Muscle of arm (tissue), 14 donors: ENCODE data around the gene AGAP2. TPM values are rescaled to one million over a fixed set of nuclear protein-coding genes. Genes with fewer than 3 reads are reported as not detected.
"Not testable (repeated sequence)": the region's sequence is repeated elsewhere in the genome, so short reads cannot be mapped to it uniquely, and the experiment has no call there.

ENCODE experiments used
- DNase-seq: peaks from one replicate; pipeline ENCODE4 v3.0.0-alpha.2; 2013
- long read RNA-seq, 11 donors: transcript quantifications; one replicate each; lab custom pipeline, GENCODE V29; 2026
- polyA plus RNA-seq, 12 donors: library from polyadenylated mRNA; unstranded; fragments of 120-200 nt; gene quantifications; one replicate each; pipeline ENCODE4 v1.2.1, GENCODE V29; 2013; ENCODE audit not compliant: insufficient read length in 12 of 12

AGAP2 gene
- 10 to 100 TPM in 3 of 12 donors, 1 to 10 TPM in 8, not detected in 1; 5.4 to 36.1 (median 8.7) TPM for polyA plus RNA-seq
- long read RNA-seq, donor 1 = 0 reads
- long read RNA-seq, donor 2 = 0 reads
- long read RNA-seq, donor 3, full-length matches to known transcripts = 1 of 1 reads
- long read RNA-seq, donor 3, partial matches to known transcripts = 0 of 1 reads
- long read RNA-seq, donor 3, other reads (novel, unspliced or antisense) = 0 of 1 reads
- long read RNA-seq, donor 4 = 0 reads
- long read RNA-seq, donor 5 = 0 reads
- long read RNA-seq, donor 6, full-length matches to known transcripts = 1 of 1 reads
- long read RNA-seq, donor 6, partial matches to known transcripts = 0 of 1 reads
- long read RNA-seq, donor 6, other reads (novel, unspliced or antisense) = 0 of 1 reads
- long read RNA-seq, donor 7 = 0 reads
- long read RNA-seq, donor 8, full-length matches to known transcripts = 1 of 85 reads
- long read RNA-seq, donor 8, partial matches to known transcripts = 69 of 85 reads
- long read RNA-seq, donor 8, other reads (novel, unspliced or antisense) = 15 of 85 reads
- long read RNA-seq, donor 9 = 0 reads
- long read RNA-seq, donor 10, full-length matches to known transcripts = 1 of 13 reads
- long read RNA-seq, donor 10, partial matches to known transcripts = 0 of 13 reads
- long read RNA-seq, donor 10, other reads (novel, unspliced or antisense) = 12 of 13 reads
- long read RNA-seq, donor 11, full-length matches to known transcripts = 2 of 2 reads
- long read RNA-seq, donor 11, partial matches to known transcripts = 0 of 2 reads
- long read RNA-seq, donor 11, other reads (novel, unspliced or antisense) = 0 of 2 reads

GRCh38 chr12:57738661-57739237 is at the start of gene AGAP2:
TSS of gene AGAP2 (minus strand) at chr12:57738742. CDS start at chr12:57738246, 496 bp downstream.
- no peak for DNase-seq

DNA sequence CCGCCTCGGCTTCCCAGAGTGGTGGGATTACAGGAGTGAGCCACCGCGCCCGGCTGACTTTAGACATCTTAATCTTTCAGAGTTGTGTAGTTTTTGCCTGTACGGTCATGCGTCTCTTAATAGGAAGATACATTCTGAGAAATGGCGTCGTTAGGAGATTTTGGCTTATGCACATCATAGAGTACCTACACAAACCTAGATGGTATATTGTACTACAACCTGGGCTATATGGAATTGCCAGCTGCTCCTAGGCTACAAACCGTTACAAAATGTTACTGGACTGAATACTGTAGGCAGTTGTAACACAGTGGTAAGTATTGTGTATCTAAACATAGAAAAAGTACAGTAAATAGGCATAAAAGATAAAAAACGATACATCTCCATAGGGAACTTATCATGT is 45.3 kb upstream of the AGAP2 start:
- no peak for DNase-seq

DNA sequence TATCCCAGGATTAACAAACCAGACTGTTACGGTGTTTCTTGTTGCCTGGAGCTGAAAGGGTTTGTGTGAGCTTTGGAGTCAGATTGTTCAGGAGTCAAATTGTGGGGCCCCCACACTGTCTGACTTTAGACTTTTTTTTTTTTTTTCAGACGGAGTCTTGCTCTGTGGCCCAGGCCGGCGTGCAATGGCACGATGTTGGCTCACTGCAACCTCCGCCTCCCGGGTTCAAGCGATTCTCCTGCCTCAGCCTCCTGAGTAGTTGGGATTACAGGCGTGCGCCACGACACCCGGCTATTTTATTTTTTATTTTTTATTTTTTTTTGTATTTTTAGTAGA is 44.9 kb upstream of the AGAP2 start:
- DNase-seq = no peak

- DNase-seq = peak; percentile 97
Observed at GRCh38 chr12:57782608-57783465, 44.3 kb upstream of the AGAP2 start, which contains the start of gene TSFM. TSS of gene TSFM (plus strand) at chr12:57782787. CDS start at chr12:57782802, 15 bp downstream.

DNA sequence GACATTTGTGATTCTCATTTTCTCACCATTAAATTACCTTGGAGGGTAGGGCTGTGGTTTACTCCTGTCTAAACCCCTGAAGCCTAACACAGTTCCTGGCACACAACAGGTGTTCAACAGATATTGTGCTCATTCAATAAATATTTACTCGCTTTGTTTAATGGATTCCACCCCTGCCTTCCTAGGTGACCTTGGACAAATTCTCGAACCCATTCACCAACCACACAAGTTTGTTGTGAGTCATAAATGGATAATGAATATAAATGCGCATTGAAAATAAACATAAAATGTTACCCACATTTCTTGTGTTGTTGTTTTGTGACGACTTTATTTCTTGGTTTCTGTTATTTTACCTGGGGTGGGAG is 43.7 kb upstream of the AGAP2 start:
- no peak for DNase-seq

GRCh38 chr12:57781801-57782200 is 43.3 kb upstream of the AGAP2 start:
- DNase-seq = no peak

- no peak for DNase-seq
Observed at GRCh38 chr12:57781244-57781643, 42.7 kb upstream of the AGAP2 start.

GRCh38 chr12:57780284-57780897 is 41.8 kb upstream of the AGAP2 start:
- DNase-seq = no peak

DNA sequence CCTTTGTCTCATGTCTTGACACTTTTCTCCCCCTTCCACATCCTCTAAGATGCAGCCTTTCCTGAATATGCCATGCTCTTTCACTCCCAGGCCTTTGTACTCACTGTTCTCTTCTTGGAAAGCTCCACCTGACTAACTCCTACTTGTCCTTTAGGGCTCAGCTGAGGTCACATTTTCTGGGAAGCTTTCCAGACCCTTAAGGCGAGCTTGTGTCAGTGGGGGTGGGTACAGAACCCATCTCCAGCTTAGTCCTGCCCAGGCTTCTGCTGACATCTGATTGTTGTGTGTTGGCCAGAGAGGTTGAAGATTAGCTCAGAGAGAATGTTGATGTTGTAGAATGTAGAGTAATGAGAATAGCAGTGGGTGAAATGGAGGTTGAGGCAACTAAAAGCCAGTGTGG is 41.2 kb upstream of the AGAP2 start:
- DNase-seq = no peak

- DNase-seq = no peak
Observed at GRCh38 chr12:57777911-57778310, 39.4 kb upstream of the AGAP2 start.

DNA sequence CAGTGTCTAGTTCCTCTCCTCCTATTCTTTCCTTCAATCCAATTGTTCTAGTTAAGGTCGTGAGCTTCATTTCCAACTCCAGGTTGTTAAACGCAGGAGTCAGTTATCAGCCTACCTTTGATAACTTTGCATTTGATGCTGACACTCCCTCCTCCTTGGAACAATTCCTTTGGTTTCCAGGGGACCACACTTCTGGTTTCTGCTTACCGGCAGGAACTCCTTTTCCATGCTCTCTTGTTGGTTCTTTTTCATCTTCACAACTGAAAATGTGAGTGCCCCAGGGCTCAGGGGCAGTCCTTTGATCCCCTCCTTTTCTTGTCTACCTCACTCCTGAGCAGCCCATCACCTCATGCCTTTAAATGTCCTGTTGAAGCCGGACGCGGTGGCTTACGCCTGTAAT is 38.8 kb upstream of the AGAP2 start:
- DNase-seq = no peak

DNA sequence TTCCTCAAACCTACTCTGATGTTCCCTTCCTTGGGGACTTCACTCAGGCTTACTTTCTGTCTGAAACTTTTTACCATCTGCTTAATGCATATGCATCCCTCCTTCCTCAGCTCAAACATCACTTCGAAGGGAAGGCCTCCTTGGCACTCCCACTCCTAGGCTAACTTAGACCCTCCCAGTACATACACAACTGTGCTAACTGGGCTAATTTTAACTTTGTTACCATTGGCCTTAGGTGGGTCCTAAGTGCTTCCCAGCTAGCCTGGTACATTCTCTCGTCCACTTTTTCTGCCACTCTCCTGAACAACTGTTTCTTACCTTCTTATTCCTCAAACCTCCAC is 37.7 kb upstream of the AGAP2 start:
- no peak for DNase-seq

DNA sequence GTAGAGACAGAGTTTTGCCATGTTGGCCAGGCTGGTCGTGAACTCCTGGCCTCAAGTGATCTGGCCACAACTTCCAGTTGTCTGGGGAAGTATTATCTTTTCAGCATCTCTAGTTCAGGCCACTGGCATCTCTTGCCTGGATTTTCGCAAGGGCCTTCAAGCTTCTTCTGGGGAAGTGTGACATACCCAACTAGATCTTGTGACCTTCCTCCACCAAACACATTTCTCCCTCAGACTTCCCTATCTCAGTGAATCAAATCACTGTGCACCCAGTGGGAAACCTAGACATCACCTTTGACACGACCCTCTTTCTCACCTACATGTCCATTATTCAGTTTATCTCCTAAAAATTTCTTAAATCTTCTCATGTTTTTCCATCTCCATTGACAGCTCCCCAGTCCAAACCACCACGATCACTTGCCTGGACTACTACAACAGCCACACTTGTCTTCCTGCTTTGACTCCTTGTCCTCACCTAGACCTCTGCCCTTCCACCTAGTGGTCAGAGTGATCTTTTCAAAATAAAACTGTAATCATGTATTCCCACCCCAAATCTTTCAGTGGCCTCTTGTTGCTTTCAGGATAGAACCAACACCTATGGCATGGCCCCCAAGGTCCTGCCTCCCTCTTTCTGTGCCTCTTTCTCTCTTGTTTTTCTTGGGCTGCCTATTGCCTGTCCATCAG is 37.2 kb upstream of the AGAP2 start:
- DNase-seq = no peak

DNA sequence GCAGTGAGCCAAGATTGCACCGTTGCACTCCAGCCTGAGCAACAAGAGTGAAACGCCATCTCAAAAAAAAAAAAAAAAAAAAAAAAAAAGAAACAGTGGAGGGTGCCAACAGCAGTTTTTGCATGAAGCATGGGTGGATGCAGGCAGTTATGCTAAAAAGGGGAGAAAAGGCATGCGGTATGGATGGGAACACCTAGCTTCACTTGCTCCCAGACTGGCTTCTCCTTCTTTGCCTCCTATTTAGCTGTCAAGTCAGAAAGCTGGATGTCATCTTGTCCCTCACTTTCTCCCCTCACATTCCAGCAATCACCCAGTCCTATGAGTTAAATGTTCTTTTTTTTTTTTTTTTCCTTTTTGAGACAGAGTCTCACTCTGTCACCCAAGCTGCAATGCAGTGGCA is 36.5 kb upstream of the AGAP2 start:
- no peak for DNase-seq

DNA sequence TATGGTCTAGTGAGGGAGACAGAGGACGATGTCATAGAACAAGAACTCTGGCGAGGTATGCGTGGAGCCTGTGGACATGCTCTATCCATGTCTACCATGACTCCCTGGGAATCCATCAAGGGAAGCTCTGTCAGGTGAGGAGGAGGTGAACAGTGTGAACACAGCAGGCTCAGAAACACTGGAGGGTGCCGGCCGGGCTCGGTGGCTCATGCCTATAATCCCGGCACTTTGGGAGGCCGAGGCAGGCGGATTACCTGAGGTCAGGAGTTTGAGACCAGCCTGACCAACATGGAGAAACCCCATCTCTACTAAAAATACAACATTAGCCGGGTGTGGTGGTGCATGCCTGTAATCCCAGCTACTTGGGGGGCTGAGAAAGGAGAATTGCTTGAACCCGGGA is 36.1 kb upstream of the AGAP2 start:
- not testable (repeated sequence) for DNase-seq

GRCh38 chr12:57772429-57773322 is 34.1 kb upstream of the AGAP2 start, which contains the start of gene EEF1AKMT3:
TSS of gene EEF1AKMT3 (plus strand) at chr12:57772614. CDS start at chr12:57772725, 111 bp downstream.
- DNase-seq = peak; percentile 54

GRCh38 chr12:57771873-57772428 is 33.4 kb upstream of the AGAP2 start, which contains the start of gene METTL1:
TSS of gene METTL1 (minus strand) at chr12:57772105. CDS start at chr12:57772083, 22 bp downstream.
- peak; percentile 98 for DNase-seq

DNA sequence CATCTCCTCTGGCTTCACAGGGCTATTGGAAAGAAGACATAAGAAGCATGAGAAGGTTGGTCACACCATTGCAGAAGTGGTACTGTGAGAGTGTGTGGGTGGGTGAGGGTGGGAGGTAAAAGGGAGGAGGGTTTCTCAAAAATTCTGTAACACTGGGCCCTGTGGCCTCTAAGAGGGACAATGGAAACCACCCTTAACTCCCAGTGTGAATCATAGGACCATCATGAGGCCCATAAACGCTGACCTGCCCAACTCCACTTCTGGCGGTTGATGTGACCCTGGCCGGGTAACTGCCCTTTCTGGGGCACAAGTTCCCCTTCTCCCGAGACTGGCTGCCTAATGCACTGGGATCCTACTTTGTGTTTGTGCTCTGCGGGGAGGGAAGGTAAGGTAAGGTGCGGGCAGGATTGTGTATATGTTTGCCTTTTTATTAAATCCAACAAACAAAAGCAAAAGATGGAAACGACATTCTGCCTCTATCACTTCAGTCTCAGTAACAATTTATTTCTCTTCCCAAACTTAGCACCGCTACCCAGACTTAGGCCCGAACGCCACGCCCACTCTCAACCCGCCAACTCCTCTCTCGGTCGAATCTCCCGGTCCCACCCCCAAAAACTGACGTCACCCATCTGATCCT is 32.8 kb upstream of the AGAP2 start:
- DNase-seq = peak; percentile 96

DNA sequence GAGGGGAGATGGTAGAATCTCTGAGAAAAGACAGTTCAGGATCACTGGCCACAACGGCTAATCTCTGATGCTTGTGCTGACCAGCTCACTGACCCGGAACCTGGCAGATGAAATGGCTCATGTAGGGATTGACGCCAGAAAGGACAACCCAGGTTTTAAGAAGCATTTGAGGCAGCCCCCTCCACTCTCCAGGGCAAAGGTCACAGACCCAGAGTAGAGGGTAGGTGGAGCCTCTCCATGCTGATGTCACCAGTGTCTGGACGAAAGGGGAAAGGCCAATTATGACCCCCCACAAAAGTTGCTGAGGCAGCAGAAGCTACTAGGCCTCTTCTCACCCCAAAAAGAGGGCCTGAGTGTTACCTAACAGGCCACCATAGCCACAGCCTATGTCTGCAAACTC is 32.2 kb upstream of the AGAP2 start:
- no peak for DNase-seq
